Neural cell (in vitro differentiated cells): Measurements from ENCODE around the gene GMDS. TPM values are rescaled to one million over a fixed set of nuclear protein-coding genes. Genes with fewer than 3 reads are reported as not detected.

Source experiments
- H2AFZ ChIP-seq: fragments of 200-600, 300-800 bp; sonication (generic), shearing (Covaris generic); 2 replicates; pipeline ENCODE4 v1.6.0; 2014; ENCODE audit warnings: low read depth, mild to moderate bottlenecking, antibody characterized with exemption, low read length, moderate library complexity
- H3F3A ChIP-seq: fragments of 200-600 bp; shearing (Covaris generic); 2 replicates; pipeline ENCODE4 v1.6.1; 2016; ENCODE audit warnings: mild to moderate bottlenecking, moderate library complexity, mixed read lengths, antibody characterized with exemption, low read length; ENCODE audit not compliant: insufficient read depth, poor library complexity, severe bottlenecking
- H3K27ac ChIP-seq: fragments of 200-600, 300-800 bp; sonication (generic), shearing (Covaris generic); 2 replicates; pipeline ENCODE4 v1.5.1; 2014; ENCODE audit warnings: mild to moderate bottlenecking, low read length, moderate library complexity
- H3K27me3 ChIP-seq: fragments of 300-800, 200-600 bp; sonication (generic), shearing (Covaris generic); 2 replicates; pipeline ENCODE4 v1.6.0; 2014; ENCODE audit warnings: mild to moderate bottlenecking, low read depth, low read length, moderate library complexity; ENCODE audit not compliant: insufficient read depth
- H3K36me3 ChIP-seq: fragments of 300-800, 200-600 bp; sonication (generic), shearing (Covaris generic); 2 replicates; pipeline ENCODE4 v1.5.1; 2014; ENCODE audit warnings: mild to moderate bottlenecking, antibody characterized with exemption, low read length, moderate library complexity; ENCODE audit not compliant: insufficient read depth
- H3K4me2 ChIP-seq: fragments of 300-800, 200-600 bp; sonication (generic), shearing (Covaris generic); 2 replicates; pipeline ENCODE4 v1.6.0; 2014; ENCODE audit warnings: mild to moderate bottlenecking, low read length
- H3K4me3 ChIP-seq: fragments of 300-800, 200-600 bp; sonication (generic), shearing (Covaris generic); 2 replicates; pipeline ENCODE4 v1.5.1; 2014; ENCODE audit warnings: mild to moderate bottlenecking, low read length, moderate library complexity
- H3K79me2 ChIP-seq: fragments of 200-600 bp; shearing (Covaris generic); replicated peaks from 2 replicates; pipeline ENCODE4 v1.6.0; 2014; ENCODE audit warnings: mild to moderate bottlenecking, low read length, moderate library complexity; ENCODE audit not compliant: insufficient read depth
- H3K9ac ChIP-seq: fragments of 300-800, 200-600 bp; sonication (generic), shearing (Covaris generic); 2 replicates; pipeline ENCODE4 v1.6.1; 2016; ENCODE audit warnings: mild to moderate bottlenecking, low read length, mixed read lengths
- H3K9me2 ChIP-seq: fragments of 200-600 bp; shearing (Covaris generic); 2 replicates; pipeline ENCODE4 v1.6.1; 2016; ENCODE audit warnings: mild to moderate bottlenecking, low read length, mixed read lengths; ENCODE audit not compliant: insufficient read depth
- H3K9me3 ChIP-seq: fragments of 200-600, 300-800 bp; sonication (generic), shearing (Covaris generic); 2 replicates; pipeline ENCODE4 v1.6.1; 2016; ENCODE audit warnings: mild to moderate bottlenecking, mixed run types, low read length, moderate library complexity, mixed read lengths
- H4K20me1 ChIP-seq: fragments of 200-600 bp; shearing (Covaris generic); 2 replicates; pipeline ENCODE4 v1.6.1; 2016; ENCODE audit warnings: mild to moderate bottlenecking, mixed run types; ENCODE audit not compliant: insufficient read depth
- CTCF ChIP-seq: fragments of 450-650 bp; IDR thresholded peaks from 2 replicates; pipeline ENCODE4 v1.5.1; 2014; ENCODE audit warnings: antibody characterized with exemption, mild to moderate bottlenecking, moderate library complexity; ENCODE audit not compliant: poor library complexity, severe bottlenecking
- EP300 ChIP-seq: fragments of 450-650 bp; conservative IDR thresholded peaks from 2 replicates; pipeline ENCODE4 v1.6.1; 2014; ENCODE audit warnings: antibody characterized with exemption, mild to moderate bottlenecking, moderate library complexity; ENCODE audit not compliant: poor library complexity, severe bottlenecking
- EZH2 ChIP-seq: fragments of 200-600, 300-800 bp; shearing (Covaris generic), sonication (generic); IDR thresholded peaks from 2 replicates; pipeline ENCODE4 v1.6.1; 2014; ENCODE audit warnings: antibody characterized with exemption, low read length, borderline replicate concordance, mild to moderate bottlenecking; ENCODE audit not compliant: insufficient read depth, poor library complexity, severe bottlenecking
- MXI1 ChIP-seq: fragments of 450-650 bp; conservative IDR thresholded peaks from 2 replicates; pipeline ENCODE4 v1.6.1; 2014; ENCODE audit warnings: antibody characterized with exemption, mild to moderate bottlenecking; ENCODE audit not compliant: poor library complexity, severe bottlenecking
- POLR2AphosphoS5 ChIP-seq: IDR thresholded peaks from 2 replicates; pipeline ENCODE4 v1.6.1; 2012
- RAD21 ChIP-seq: fragments of 450-650 bp; conservative IDR thresholded peaks from 2 replicates; pipeline ENCODE4 v1.6.1; 2014; ENCODE audit warnings: antibody characterized with exemption, mild to moderate bottlenecking, moderate library complexity
- REST ChIP-seq: IDR thresholded peaks from 2 replicates; pipeline ENCODE4 v1.6.1; 2012; ENCODE audit warnings: borderline replicate concordance
- SMC3 ChIP-seq: fragments of 450-650 bp; conservative IDR thresholded peaks from 2 replicates; pipeline ENCODE4 v1.6.1; 2014; ENCODE audit warnings: antibody characterized with exemption, mild to moderate bottlenecking, moderate library complexity; ENCODE audit not compliant: poor library complexity
- TAF1 ChIP-seq: IDR thresholded peaks from 2 replicates; pipeline ENCODE4 v1.6.1; 2012; ENCODE audit warnings: low read depth
- polyA plus RNA-seq: library from polyadenylated mRNA; depleted of rRNA; stranded (reverse); fragments of >200 nt; gene quantifications from 2 replicates; pipeline ENCODE4 v1.2.3, GENCODE V29; 2014

Gene GMDS
- polyA plus RNA-seq, 1 donor from 2014 or later = 11.4 TPM

GRCh38 chr6:2155206-2155605, 90.2 kb downstream of the GMDS start:
- TF ChIP-seq POLR2AphosphoS5 = no peak
- Histone ChIP-seq H3K79me2 (no peaks in the 10 kb centered on the region), H3K27ac (no peak overlapping the region), H3K9me3 (no peaks in the 10 kb centered on the region), H3K27me3 (no peaks in the 10 kb centered on the region), H2AFZ (no peak overlapping the region), H3K4me2 (no peak overlapping the region), H3K9me2 (no peaks in the 10 kb centered on the region), H3K9ac (no peak overlapping the region), H3F3A (no peaks in the 10 kb centered on the region), H4K20me1 (no peaks in the 10 kb centered on the region), H3K36me3 (no peaks in the 10 kb centered on the region), H3K4me3 (no peak overlapping the region)

GRCh38 chr6:2149361-2150006, 95.9 kb downstream of the GMDS start:
- no peak overlapping the region for H3K9ac ChIP-seq
- no peaks in the 10 kb centered on the region for H3K9me3 ChIP-seq
- no peaks in the 10 kb centered on the region for H4K20me1 ChIP-seq
- H3K27ac ChIP-seq = no peak overlapping the region
- no peak overlapping the region for H2AFZ ChIP-seq
- H3K4me3 ChIP-seq = no peak overlapping the region
- no peaks in the 10 kb centered on the region for H3K27me3 ChIP-seq
- H3K79me2 ChIP-seq = no peaks in the 10 kb centered on the region
- no peaks in the 10 kb centered on the region for H3F3A ChIP-seq
- H3K9me2 ChIP-seq = no peaks in the 10 kb centered on the region
- no peak overlapping the region for H3K4me2 ChIP-seq
- TF ChIP-seq RAD21 = no peak
- no peak for TF ChIP-seq SMC3
- no peak for TF ChIP-seq REST
- no peak for TF ChIP-seq CTCF
- no peak for TF ChIP-seq EZH2
- no peak for TF ChIP-seq EP300
- TF ChIP-seq TAF1 = no peak
- no peak for TF ChIP-seq POLR2AphosphoS5
- TF ChIP-seq MXI1 = no peak
- no peaks in the 10 kb centered on the region for H3K36me3 ChIP-seq

GRCh38 chr6:2148748-2149147, 96.7 kb downstream of the GMDS start:
- Histone ChIP-seq H3K36me3 (no peaks in the 10 kb centered on the region), H4K20me1 (no peaks in the 10 kb centered on the region), H3K4me2 (no peak overlapping the region), H3K27me3 (no peaks in the 10 kb centered on the region), H3K9ac (no peak overlapping the region), H3K4me3 (no peak overlapping the region), H3K9me3 (no peaks in the 10 kb centered on the region), H3K79me2 (no peaks in the 10 kb centered on the region), H3K9me2 (no peaks in the 10 kb centered on the region), H3K27ac (no peak overlapping the region), H3F3A (no peaks in the 10 kb centered on the region), H2AFZ (no peak overlapping the region)
- TF ChIP-seq EZH2 (no peak), SMC3 (no peak), RAD21 (no peak), POLR2AphosphoS5 (no peak), CTCF (no peak), MXI1 (no peak), REST (no peak), EP300 (no peak), TAF1 (no peak)
